NCI-H187 treated with DMSO at 0.1 percent for 48 hours (cell line): Measurements from ENCODE around the gene GSKIP.
"Not testable (repeated sequence)": the region's sequence is repeated elsewhere in the genome, so short reads cannot be mapped to it uniquely, and the experiment has no call there.

Experiments
- DNase-seq: peaks from one replicate; lab custom pipeline; 2025; lab: John Stamatoyannopoulos, UW

Gene GSKIP

GRCh38 chr14:96362965-96363750, at the start of gene GSKIP, which contains the start of gene ATG2B:
TSS of gene GSKIP (plus strand) at chr14:96363526. CDS start at chr14:96382248, 18,722 bp downstream.
TSS of gene ATG2B (minus strand) at chr14:96363341. CDS start at chr14:96362976, 365 bp downstream.
- peak; percentile 61 for DNase-seq

DNA sequence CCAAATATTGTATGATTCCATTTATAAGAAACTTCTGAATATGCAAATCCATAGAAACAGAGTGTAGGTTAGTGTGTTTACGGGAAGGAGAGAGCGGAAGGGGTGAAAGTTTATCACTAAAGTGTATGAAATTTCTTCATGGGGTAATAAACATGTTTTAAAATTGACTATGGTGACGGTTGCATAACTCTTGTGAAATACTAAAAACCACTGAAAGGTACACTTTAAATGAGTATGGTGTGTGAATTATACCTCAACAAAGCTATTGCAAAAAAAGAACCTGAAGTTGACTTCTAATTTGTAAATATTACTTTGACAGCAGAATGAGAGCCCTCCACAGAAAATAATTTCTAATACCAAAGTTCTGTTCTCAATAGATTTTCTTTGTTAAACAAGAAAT, 47.2 kb upstream of the GSKIP start:
- no peak for DNase-seq

DNA sequence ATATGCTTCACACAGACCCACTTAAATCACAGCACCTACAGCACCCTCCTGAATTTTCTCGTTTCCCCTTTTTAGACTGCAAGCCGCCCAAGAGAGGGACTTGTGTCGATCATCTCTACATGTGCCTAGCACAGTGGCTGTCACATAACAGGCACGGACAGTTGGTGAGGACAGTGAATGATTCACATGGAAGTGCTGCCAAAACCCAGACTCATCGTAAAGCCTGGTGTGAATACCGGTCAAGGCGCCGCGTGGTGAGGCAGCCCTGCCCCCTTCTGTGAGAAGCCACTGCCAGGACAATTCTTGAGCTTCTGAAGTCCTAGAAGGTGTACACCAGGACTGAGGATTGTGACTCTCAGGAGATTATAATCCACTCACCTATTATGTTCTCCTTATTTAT, 44.5 kb upstream of the GSKIP start:
- DNase-seq: no peak

DNA sequence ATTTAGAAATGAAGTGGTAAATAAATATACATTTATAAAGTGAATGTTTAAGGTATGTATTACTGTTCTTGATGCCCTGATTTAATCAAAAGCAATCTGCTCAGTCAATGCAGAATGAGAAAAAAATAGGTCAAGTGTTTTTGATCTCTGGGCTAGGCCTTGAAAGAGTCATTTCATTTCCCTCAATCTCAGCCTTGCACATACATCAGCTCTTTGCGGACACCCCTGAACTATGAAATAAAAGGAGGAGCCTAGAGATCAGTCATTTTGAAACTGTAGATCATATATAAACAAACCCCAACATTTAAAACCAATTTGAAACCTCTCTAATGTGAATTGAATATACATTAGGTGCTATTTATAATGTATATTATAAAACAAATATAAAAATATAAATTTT, 42.7 kb upstream of the GSKIP start:
- DNase-seq: no peak

GRCh38 chr14:96324219-96324618, 39.1 kb upstream of the GSKIP start:
- DNase-seq: no peak

- DNase-seq: no peak
Measured at GRCh38 chr14:96338551-96338950, 24.8 kb upstream of the GSKIP start.

DNA sequence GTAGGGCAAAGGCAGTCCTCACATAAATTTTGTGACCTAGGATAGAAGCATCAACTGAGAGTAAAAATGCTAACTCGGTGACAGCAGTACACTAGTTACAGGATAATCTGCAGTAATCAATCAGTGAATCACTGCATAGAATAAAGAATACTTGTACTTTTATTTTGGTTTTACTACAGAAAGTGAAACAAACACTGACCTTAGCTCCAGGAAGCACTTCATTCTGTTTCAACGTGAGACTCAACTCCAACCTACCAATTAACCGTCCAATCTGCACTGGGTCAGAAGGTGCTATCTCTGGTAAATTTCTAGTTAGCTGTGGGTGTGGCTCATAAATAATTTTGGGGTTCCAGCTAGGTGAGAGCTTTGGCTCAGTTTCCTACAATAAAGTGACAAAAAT, 22.0 kb upstream of the GSKIP start:
- DNase-seq: no peak

- no peak for DNase-seq
Measured at GRCh38 chr14:96345669-96346068, 17.7 kb upstream of the GSKIP start.

GRCh38 chr14:96347957-96348356, 15.4 kb upstream of the GSKIP start:
- DNase-seq: not testable (repeated sequence)

DNA sequence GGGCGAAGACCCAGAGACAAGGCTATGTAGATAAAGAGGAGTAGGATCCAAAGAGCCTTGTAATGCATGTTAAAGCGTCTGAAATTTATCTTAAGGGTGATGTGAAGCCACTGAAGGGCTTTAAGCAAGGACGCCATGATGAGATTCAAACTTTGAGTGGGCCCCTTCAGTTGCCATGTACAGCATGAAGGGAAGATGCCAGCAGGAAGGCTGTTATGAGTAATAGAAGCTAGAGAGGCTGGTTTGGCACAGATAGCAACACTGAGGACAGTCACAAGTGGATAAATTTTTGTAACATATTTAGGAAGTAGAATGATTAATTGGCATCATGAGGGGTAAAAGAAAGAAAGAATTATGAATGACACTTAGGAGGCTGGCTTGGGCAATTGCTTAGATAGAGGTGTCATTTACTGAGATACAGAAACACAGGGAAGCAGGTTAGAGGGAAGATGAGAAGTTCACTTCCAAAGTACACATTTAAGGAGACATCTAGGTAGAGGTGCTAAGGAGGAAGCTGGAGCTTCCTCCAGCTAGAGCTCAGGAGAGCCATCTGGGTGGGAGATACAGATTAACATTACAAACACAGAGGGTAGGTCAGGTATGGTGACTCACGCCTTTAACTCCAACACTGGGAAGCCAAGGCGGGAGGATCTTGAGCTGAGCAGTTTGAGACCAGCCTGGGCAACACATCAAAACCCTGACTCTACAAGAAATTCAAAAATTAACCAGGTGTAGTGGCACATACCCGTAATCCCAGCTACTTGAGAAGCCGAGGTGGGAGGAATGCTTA, 13.8 kb upstream of the GSKIP start:
- DNase-seq: no peak

- DNase-seq: no peak
Measured at GRCh38 chr14:96351986-96352385, 11.3 kb upstream of the GSKIP start.

- no peak for DNase-seq
Measured at GRCh38 chr14:96352708-96353107, 10.6 kb upstream of the GSKIP start.

- no peak for DNase-seq
Measured at GRCh38 chr14:96354246-96354645, 9.1 kb upstream of the GSKIP start.

GRCh38 chr14:96357216-96357615, 6.1 kb upstream of the GSKIP start:
- no peak for DNase-seq

DNA sequence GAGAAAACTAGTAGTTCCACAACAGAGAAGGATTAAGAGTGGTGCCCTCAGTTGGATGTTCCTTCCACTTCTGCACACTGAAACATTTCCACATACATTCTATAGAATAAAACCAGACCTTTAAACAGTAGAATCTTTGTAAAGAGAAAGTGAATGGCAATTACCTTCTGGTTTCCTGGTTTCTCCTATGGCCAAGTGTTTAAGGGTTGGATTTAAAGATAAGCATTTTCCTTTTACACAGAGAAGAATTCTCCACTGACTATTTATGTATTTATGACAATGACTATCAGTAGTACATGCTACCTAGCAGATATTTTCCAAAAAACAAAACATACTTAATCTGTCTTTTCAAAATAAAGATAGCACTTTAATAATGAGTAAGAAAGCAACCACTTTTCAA, 3.4 kb upstream of the GSKIP start:
- no peak for DNase-seq

GRCh38 chr14:96362071-96362964, 1.0 kb upstream of the GSKIP start:
- peak; percentile 40 for DNase-seq

GRCh38 chr14:96363751-96364336, 518 bp downstream of the GSKIP start:
- no peak for DNase-seq

GRCh38 chr14:96364962-96365361, 1.6 kb downstream of the GSKIP start:
- DNase-seq: no peak

DNA sequence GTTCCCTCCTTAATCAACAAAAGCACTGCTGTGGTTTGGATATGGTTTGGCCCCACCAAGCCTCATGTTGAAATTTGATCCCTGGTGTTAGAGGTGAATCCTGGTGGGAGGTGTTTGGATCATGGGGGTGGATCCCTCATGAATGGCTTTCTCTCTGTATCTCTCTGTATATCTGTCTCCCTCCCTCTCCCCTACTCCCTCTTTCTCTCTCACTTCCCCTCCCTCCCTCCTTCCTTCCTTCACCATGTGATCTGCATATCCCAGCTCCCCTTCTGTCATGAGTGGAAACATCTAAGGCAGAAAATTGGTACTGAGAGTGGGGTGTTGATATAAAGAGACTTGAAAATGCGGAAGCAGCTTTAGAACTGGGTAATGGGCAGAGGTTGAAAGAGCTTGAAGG, 5.2 kb downstream of the GSKIP start:
- DNase-seq: no peak

DNA sequence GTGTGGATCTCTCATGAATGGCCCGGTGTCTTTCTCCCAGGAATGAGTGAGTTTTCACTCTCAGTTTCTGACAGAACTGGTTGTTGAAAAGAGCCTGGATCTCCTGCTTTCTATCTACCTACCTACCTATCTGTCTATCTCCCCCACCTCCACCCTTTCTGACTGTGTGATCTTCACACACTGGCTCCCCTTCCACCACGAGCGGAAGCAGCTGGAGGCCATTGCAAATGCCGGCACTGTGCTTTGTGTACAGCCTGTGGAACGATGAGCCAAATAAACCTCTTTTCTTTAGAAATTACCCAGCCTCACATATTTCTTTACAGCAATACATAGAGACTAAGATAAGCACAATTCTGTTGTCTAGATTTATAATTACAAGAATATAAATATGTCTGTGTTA, 7.2 kb downstream of the GSKIP start:
- DNase-seq: no peak

DNA sequence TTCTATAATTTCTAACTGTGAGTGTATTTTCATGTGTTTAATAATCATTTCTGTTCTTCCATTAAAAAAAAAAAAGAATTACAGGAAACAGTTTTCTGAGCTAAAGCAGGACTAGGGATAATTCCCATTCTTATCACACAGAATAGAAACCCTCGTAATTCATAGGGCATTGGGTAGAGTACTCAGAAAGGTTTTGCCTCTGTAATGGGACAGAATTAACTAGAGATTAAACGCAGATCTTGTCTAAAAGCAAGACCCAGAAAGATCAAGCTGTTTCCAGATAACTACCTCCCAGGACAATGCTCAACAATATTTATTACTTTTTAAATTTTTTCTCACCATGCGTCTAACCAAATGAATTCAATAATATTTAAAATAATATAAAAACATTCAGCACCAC, 10.2 kb downstream of the GSKIP start:
- DNase-seq: no peak

- no peak for DNase-seq
Measured at GRCh38 chr14:96376093-96376492, 12.8 kb downstream of the GSKIP start.
